AG09309 (cell line): ENCODE data around the gene MTX3.

Source experiments
- DNase-seq: peaks from one replicate; pipeline ENCODE4 v3.0.0-alpha.2; 2010; ENCODE audit warnings: low read depth
- H3K4me3 ChIP-seq: 2 replicates; pipeline ENCODE4 v1.5.1; 2011; ENCODE audit warnings: mild to moderate bottlenecking, low read depth, low read length, moderate library complexity; ENCODE audit not compliant: control insufficient read depth
- CTCF ChIP-seq: IDR thresholded peaks from 2 replicates; pipeline ENCODE4 v1.5.1; 2011; ENCODE audit warnings: mild to moderate bottlenecking, low read depth, low read length, inconsistent platforms; ENCODE audit not compliant: insufficient read depth, control insufficient read depth; ENCODE audit errors: missing control alignments

The MTX3 gene

GRCh38 chr5:79974886-79975285, 16.2 kb downstream of the MTX3 start:
- TF ChIP-seq CTCF, result no peak
- no peak for DNase-seq
- H3K4me3 ChIP-seq, result no peak overlapping the region

- TF ChIP-seq CTCF, result no peak
- no peak overlapping the region for H3K4me3 ChIP-seq
- DNase-seq, result no peak
These were observed 17.1 kb downstream of the MTX3 start for GRCh38 chr5:79973996-79974395.

DNA sequence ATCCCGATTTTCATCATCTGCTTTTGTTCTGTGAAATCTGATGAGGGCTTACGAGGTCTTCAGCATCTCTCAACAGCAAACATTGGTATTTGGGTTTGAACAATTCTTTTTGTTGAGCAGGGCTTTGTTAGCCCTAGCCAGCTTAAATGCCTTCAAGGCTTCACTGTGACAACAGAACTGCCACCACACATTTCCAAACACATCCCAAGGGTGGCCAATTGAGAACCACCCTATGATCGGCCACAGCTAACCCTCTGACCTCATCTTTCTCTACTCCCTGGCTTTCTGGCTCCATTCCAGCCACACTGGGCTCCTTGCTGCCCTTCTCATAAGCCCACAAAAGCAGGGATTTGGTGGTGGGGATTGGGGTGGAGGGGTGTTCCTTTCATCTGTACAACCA, 17.6 kb downstream of the MTX3 start:
- no peak for DNase-seq
- no peak for TF ChIP-seq CTCF
- H3K4me3 ChIP-seq, result no peak overlapping the region

- no peak overlapping the region for H3K4me3 ChIP-seq
- TF ChIP-seq CTCF, result no peak
- DNase-seq, result peak; percentile 49
These were observed 19.9 kb downstream of the MTX3 start for GRCh38 chr5:79971156-79971555.

DNA sequence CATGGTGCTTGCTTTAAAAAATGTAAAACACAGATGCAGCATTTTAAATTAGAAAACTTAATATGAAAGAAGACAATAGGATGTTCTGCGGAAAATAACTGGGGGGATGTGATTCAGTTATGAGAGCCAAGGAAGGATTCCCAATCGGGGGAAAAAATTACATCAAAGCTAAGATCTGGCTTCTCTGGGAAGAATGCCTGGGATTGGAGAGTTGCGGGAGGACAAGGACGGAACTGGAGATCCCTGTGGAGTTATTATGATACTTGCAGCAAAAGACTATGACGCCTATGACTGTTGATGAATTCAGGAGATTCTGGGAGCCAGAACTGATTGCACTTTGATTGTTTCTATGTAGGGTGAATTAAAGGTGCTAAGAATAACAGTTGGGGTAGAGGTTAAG, 24.6 kb downstream of the MTX3 start:
- DNase-seq, result no peak
- TF ChIP-seq CTCF, result no peak
- H3K4me3 ChIP-seq, result no peak overlapping the region

DNA sequence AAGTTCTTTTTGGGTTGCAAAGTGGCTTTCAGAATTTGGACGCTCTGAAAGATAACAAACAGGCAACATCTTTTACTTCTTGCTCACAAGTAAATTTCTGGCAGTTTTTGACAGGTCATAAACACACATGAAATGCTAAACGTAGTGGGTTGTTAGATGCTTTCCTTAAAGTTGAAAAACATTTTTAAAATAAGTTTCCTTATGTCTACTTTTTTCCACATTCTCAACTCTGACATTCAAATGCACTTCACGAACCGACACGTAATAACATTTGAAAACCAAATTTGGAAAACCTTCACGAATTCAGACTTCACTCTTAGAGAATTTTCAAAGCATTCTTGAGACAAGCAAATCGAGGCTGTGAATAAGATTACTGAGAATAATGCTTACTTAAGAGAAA, 26.9 kb downstream of the MTX3 start:
- H3K4me3 ChIP-seq, result no peak overlapping the region
- TF ChIP-seq CTCF, result no peak
- no peak for DNase-seq
